Stimulated activated naive CD8-positive, alpha-beta T cell treated with anti-CD3 and anti-CD28 coated beads, Interleukin-15, Interleukin-2, amounts not matched to agents 100 U/mL and 50 U/mL, for 24 hours (primary cell): Measurements from ENCODE around the gene TCP11.
A peak's percentile ranks its signal among the peaks of the same experiment; 100 is the strongest.
"Not testable (repeated sequence)": the region's sequence is repeated elsewhere in the genome, so short reads cannot be mapped to it uniquely, and the experiment has no call there.

ENCODE experiments used
- ATAC-seq: fragments of 150-1000 bp; cut with Tn5 transposase; one replicate; pipeline ENCODE4 v1.10.0; 2021
- DNase-seq: peaks from one replicate; pipeline ENCODE4 v3.0.0; 2021

TCP11 gene

GRCh38 chr6:35146453-35146852 is 5.3 kb upstream of the TCP11 start:
- ATAC-seq (peak; percentile 48), DNase-seq (peak; percentile 38)

GRCh38 chr6:35145757-35146156 is 4.6 kb upstream of the TCP11 start:
- ATAC-seq (no peak), DNase-seq (no peak)

- no peak for ATAC-seq
Measured at GRCh38 chr6:35142588-35143569, 1.7 kb upstream of the TCP11 start.

GRCh38 chr6:35140639-35141006 is 516 bp downstream of the TCP11 start:
- ATAC-seq (peak; percentile 15), DNase-seq (no peak)

More at GRCh38 chr6:35142588-35143569, 1.7 kb upstream of the TCP11 start:
- no peak for DNase-seq

GRCh38 chr6:35139924-35140638 is 1.1 kb downstream of the TCP11 start:
- ATAC-seq (no peak), DNase-seq (peak; percentile 48)

- ATAC-seq, result no peak
Measured at GRCh38 chr6:35139470-35139869, 1.7 kb downstream of the TCP11 start.

GRCh38 chr6:35138191-35138590 is 2.9 kb downstream of the TCP11 start:
- not testable (repeated sequence) for ATAC-seq, DNase-seq

More at GRCh38 chr6:35139470-35139869, 1.7 kb downstream of the TCP11 start:
- no peak for DNase-seq

- ATAC-seq, result no peak
- no peak for DNase-seq
Measured at GRCh38 chr6:35136185-35136584, 5.0 kb downstream of the TCP11 start.

- no peak for DNase-seq
- no peak for ATAC-seq
Measured at GRCh38 chr6:35128496-35128895, 12.6 kb downstream of the TCP11 start.

- ATAC-seq, result no peak
Measured at GRCh38 chr6:35128042-35128441, 13.1 kb downstream of the TCP11 start.

GRCh38 chr6:35124356-35124755 is 16.8 kb downstream of the TCP11 start:
- DNase-seq (no peak), ATAC-seq (no peak)

More at GRCh38 chr6:35128042-35128441, 13.1 kb downstream of the TCP11 start:
- DNase-seq, result no peak

- ATAC-seq (no peak), DNase-seq (no peak)
Measured at GRCh38 chr6:35120746-35121145, 20.4 kb downstream of the TCP11 start.

GRCh38 chr6:35108309-35108885 is 32.7 kb downstream of the TCP11 start:
- DNase-seq (no peak), ATAC-seq (no peak)

- not testable (repeated sequence) for ATAC-seq, DNase-seq
Measured at GRCh38 chr6:35107761-35108160, 33.4 kb downstream of the TCP11 start.

- ATAC-seq, DNase-seq: not testable (repeated sequence)
Measured at GRCh38 chr6:35107208-35107607, 33.9 kb downstream of the TCP11 start.

GRCh38 chr6:35106061-35106460 is 35.1 kb downstream of the TCP11 start:
- not testable (repeated sequence) for ATAC-seq, DNase-seq

GRCh38 chr6:35105078-35105477 is 36.1 kb downstream of the TCP11 start:
- ATAC-seq, result no peak
- no peak for DNase-seq

- DNase-seq (no peak), ATAC-seq (no peak)
Measured at GRCh38 chr6:35099116-35099515, 42.0 kb downstream of the TCP11 start.

GRCh38 chr6:35096129-35096862 is 44.8 kb downstream of the TCP11 start:
- ATAC-seq, result no peak
- no peak for DNase-seq

GRCh38 chr6:35094183-35094582 is 47.0 kb downstream of the TCP11 start:
- ATAC-seq, result no peak
- no peak for DNase-seq

GRCh38 chr6:35093783-35094182 is 47.4 kb downstream of the TCP11 start:
- ATAC-seq (no peak), DNase-seq (no peak)

- ATAC-seq, result no peak
- DNase-seq, result no peak
Measured at GRCh38 chr6:35093118-35093445, 48.1 kb downstream of the TCP11 start.
